ENCODE results near the gene ERN1.

GRCh38 chr17:64172510-64172909, 42.6 kb upstream of the ERN1 start:
- TF ChIP-seq NFE2L1 (CRISPR knock-in tag; IDR thresholded peaks at IDR 0.05) (no peak), CTCF (IDR thresholded peaks at IDR 0.05) (no peak), KAT7 (CRISPR knock-in tag; IDR thresholded peaks at IDR 0.05; ENCODE audit: borderline replicate concordance) (no peak), ATF2 (CRISPR knock-in tag; IDR thresholded peaks at IDR 0.05; ENCODE audit: borderline replicate concordance, low read depth) (no peak)

Data from WTC11 (cell line).